ENCODE results near the gene TUBD1.

TUBD1 gene

GRCh38 chr17:59814685-59815084 is 78.1 kb downstream of the TUBD1 start:
- DNase-seq, result no peak

GRCh38 chr17:59814276-59814675 is 78.5 kb downstream of the TUBD1 start:
- DNase-seq, result no peak

GRCh38 chr17:59812139-59812538 is 80.6 kb downstream of the TUBD1 start:
- DNase-seq, result no peak

- DNase-seq, result no peak
Observed at GRCh38 chr17:59811209-59811608, 81.5 kb downstream of the TUBD1 start.

GRCh38 chr17:59810894-59811153 is 81.9 kb downstream of the TUBD1 start:
- no peak for DNase-seq

Data from NCI-H2081 treated with DMSO at 0.1 percent for 48 hours (cell line).